Activated T-cell treated with anti-CD3 and anti-CD28 coated beads, Interleukin-2, amount 50 U/mL, for 72 hours (primary cell): ENCODE measurements around the gene TRMT11. TPM values are rescaled to one million over a fixed set of nuclear protein-coding genes. Genes with fewer than 3 reads are reported as not detected.

Experiments
- ATAC-seq, 2 donors: fragments of 150-1000 bp; cut with Tn5 transposase; replicated peaks in 1 of 2; 2 replicates each; pipeline ENCODE4 v1.10.0; 2021; ENCODE audit warnings: moderate library complexity in 2 of 2, mild to moderate bottlenecking in 1 of 2
- DNase-seq, 2 donors: peaks; one replicate each; pipeline ENCODE4 v3.0.0; 2021 to 2022; ENCODE audit warnings: mixed read lengths in 1 of 2
- H3K27ac Mint-ChIP-seq: one replicate; pipeline ENCODE4 v1.8.0; 2022; ENCODE audit warnings: mild to moderate bottlenecking, moderate library complexity, mixed read lengths
- H3K27me3 Mint-ChIP-seq: one replicate; pipeline ENCODE4 v1.8.0; 2022; ENCODE audit warnings: low read depth, mixed read lengths
- H3K36me3 Mint-ChIP-seq, 2 donors: one replicate each; pipeline ENCODE4 v1.8.0; 2022; ENCODE audit warnings: mixed read lengths in 2 of 2, mild to moderate bottlenecking in 1 of 2; ENCODE audit not compliant: insufficient read depth in 2 of 2
- H3K4me1 Mint-ChIP-seq: one replicate; pipeline ENCODE4 v1.8.0; 2022; ENCODE audit warnings: low read depth, mixed read lengths
- H3K4me3 Mint-ChIP-seq, 2 donors: one replicate each; pipeline ENCODE4 v1.8.0; 2022; ENCODE audit warnings: mild to moderate bottlenecking in 2 of 2, mixed read lengths in 2 of 2, moderate library complexity in 2 of 2
- H3K9me3 Mint-ChIP-seq, 2 donors: one replicate each; pipeline ENCODE4 v1.8.0; 2022; ENCODE audit warnings: mixed read lengths in 2 of 2
- total RNA-seq, 2 donors: library from RNA; stranded (reverse); gene quantifications; one replicate each; pipeline ENCODE4 v1.2.3, GENCODE V29; 2022

TRMT11 gene
- total RNA-seq, 2 donors from 2014 or later: 29.1 to 29.9 TPM

GRCh38 chr6:126064748-126065401 is 78.5 kb downstream of the TRMT11 start:
- no peak for DNase-seq
- no peak overlapping the region for H3K27ac Mint-ChIP-seq
- peaks cover 0 to 4% of the 10 kb centered on the region in 2 donors for H3K36me3 Mint-ChIP-seq
- H3K4me3 Mint-ChIP-seq: no peak overlapping the region
- no peaks in the 10 kb centered on the region for H3K4me1 Mint-ChIP-seq
- H3K27me3 Mint-ChIP-seq: no peaks in the 10 kb centered on the region
- no peak for ATAC-seq
- H3K9me3 Mint-ChIP-seq: peaks cover 0 to 3% of the 10 kb centered on the region in 2 donors

- H3K4me1 Mint-ChIP-seq: no peaks in the 10 kb centered on the region
- H3K4me3 Mint-ChIP-seq: no peak overlapping the region
- no peaks in the 10 kb centered on the region for H3K27me3 Mint-ChIP-seq
- DNase-seq (no peak), ATAC-seq (no peak)
- peaks cover 0 to 4% of the 10 kb centered on the region in 2 donors for H3K36me3 Mint-ChIP-seq
- H3K27ac Mint-ChIP-seq: no peak overlapping the region
- peaks cover 0 to 3% of the 10 kb centered on the region in 2 donors for H3K9me3 Mint-ChIP-seq
These were observed 80.0 kb downstream of the TRMT11 start for GRCh38 chr6:126066053-126067048.

DNA sequence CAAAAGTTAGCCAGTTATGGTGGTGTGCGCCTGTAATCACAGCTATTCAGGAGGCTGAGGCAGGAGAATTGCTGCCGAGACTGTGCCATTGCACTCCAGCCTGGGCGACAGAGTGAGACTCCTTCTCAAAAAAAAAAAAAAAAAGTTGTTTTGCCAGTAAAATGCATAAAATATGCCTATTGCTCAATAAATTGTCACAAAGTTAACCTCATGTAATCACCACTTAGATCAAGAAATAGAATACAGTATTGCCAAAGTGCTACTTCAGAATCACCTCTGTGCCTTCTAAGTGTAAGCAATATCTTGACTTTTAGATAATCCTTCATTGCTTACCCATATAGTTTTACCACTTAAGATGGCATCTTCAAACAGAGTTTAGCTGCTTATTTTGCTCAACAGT is 80.7 kb downstream of the TRMT11 start:
- H3K4me3 Mint-ChIP-seq: no peak overlapping the region
- no peak for DNase-seq
- peaks cover 0 to 4% of the 10 kb centered on the region in 2 donors for H3K36me3 Mint-ChIP-seq
- no peak for ATAC-seq
- H3K9me3 Mint-ChIP-seq: peaks cover 0 to 3% of the 10 kb centered on the region in 2 donors
- no peaks in the 10 kb centered on the region for H3K27me3 Mint-ChIP-seq
- no peak overlapping the region for H3K27ac Mint-ChIP-seq
- H3K4me1 Mint-ChIP-seq: no peaks in the 10 kb centered on the region

GRCh38 chr6:126069449-126069848 is 83.1 kb downstream of the TRMT11 start:
- DNase-seq: no peak
- ATAC-seq: no peak
- Mint-ChIP-seq H3K4me1 (no peaks in the 10 kb centered on the region), H3K9me3 (no peaks in the 10 kb centered on the region), H3K36me3 (no peaks in the 10 kb centered on the region), H3K27ac (no peak overlapping the region), H3K27me3 (no peaks in the 10 kb centered on the region), H3K4me3 (no peak overlapping the region)

DNA sequence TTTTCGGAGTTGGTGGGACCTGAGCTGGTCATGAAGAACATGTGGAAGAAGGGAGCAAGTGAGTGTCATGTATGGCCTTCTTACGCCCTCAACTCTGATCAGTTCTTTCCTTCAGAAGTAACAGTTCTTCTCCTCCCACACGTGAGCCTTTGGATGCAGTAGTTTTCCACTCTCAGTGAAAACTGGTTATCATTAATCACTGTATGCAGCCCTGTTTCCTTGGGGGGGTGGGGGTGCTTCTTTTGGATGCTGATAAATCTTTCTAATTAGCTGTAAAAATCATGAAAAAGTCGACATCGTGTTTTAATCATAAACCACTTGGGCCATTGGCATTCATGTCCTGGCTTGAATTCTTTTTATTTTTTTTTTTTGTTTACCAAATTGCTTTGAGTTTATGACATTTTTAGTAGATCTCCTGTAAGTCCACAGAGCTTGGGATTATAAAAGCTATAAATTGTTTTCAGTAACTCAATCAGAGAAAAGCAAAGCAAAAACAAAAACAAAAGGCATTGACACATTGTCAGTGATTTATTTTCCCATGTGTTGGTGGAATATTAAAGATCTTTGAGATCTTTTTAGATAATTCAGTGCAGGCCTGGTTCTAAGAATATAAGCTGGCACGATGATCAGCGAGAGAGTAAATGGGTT is 84.8 kb downstream of the TRMT11 start:
- H3K4me1 Mint-ChIP-seq: no peaks in the 10 kb centered on the region
- H3K27me3 Mint-ChIP-seq: no peaks in the 10 kb centered on the region
- no peaks in the 10 kb centered on the region for H3K36me3 Mint-ChIP-seq
- DNase-seq: no peak
- no peak for ATAC-seq
- no peak overlapping the region for H3K4me3 Mint-ChIP-seq
- no peaks in the 10 kb centered on the region for H3K9me3 Mint-ChIP-seq
- H3K27ac Mint-ChIP-seq: no peak overlapping the region

DNA sequence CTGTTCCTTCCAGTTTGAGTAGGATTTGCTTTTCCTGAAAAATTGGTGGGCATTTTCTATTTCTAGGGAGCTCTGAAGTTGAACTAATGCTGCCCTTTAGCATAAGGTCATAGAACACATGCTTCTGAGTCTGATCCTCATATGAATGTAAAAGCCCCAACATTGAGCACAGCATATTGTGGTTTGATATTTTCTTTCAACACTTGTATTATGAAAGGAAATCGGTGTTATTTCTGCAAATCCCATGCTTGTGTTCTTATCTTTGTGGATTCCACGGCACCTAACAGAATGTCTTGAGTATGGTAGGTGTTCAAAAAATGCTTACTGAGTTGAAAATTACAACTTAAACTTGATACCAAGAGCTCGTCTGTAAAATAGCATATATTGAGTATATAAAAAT is 85.8 kb downstream of the TRMT11 start:
- H3K27ac Mint-ChIP-seq: no peak overlapping the region
- no peaks in the 10 kb centered on the region for H3K36me3 Mint-ChIP-seq
- no peaks in the 10 kb centered on the region for H3K27me3 Mint-ChIP-seq
- H3K4me1 Mint-ChIP-seq: no peaks in the 10 kb centered on the region
- DNase-seq (no peak), ATAC-seq (no peak)
- H3K4me3 Mint-ChIP-seq: no peak overlapping the region
- no peaks in the 10 kb centered on the region for H3K9me3 Mint-ChIP-seq

DNA sequence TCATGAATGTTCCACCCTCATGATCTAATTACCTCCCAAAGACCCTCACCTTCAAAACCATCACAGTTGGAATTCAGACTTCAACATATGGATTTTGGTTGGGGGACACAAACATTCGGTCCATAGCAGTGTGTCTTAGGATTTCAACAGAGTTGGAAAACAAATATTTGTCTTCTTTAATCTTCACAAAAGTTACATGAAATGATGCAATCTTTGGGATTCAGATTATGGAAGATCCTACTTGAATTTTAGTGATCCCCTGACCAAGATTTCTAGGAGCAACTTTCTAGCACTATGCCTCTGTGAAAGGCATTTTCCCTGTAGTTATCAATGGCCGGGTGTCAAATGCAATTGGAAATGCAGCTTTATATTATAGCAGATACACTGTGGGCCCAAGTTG is 86.5 kb downstream of the TRMT11 start:
- DNase-seq (no peak), ATAC-seq (no peak)
- Mint-ChIP-seq H3K27me3 (no peaks in the 10 kb centered on the region), H3K4me1 (no peaks in the 10 kb centered on the region), H3K4me3 (no peak overlapping the region), H3K27ac (no peak overlapping the region), H3K9me3 (no peaks in the 10 kb centered on the region), H3K36me3 (no peaks in the 10 kb centered on the region)

- DNase-seq (no peak), ATAC-seq (no peak)
- Mint-ChIP-seq H3K36me3 (no peaks in the 10 kb centered on the region), H3K27me3 (no peaks in the 10 kb centered on the region), H3K27ac (no peak overlapping the region), H3K9me3 (no peaks in the 10 kb centered on the region), H3K4me3 (no peak overlapping the region), H3K4me1 (no peaks in the 10 kb centered on the region)
These were observed 89.2 kb downstream of the TRMT11 start for GRCh38 chr6:126075335-126076071.

DNA sequence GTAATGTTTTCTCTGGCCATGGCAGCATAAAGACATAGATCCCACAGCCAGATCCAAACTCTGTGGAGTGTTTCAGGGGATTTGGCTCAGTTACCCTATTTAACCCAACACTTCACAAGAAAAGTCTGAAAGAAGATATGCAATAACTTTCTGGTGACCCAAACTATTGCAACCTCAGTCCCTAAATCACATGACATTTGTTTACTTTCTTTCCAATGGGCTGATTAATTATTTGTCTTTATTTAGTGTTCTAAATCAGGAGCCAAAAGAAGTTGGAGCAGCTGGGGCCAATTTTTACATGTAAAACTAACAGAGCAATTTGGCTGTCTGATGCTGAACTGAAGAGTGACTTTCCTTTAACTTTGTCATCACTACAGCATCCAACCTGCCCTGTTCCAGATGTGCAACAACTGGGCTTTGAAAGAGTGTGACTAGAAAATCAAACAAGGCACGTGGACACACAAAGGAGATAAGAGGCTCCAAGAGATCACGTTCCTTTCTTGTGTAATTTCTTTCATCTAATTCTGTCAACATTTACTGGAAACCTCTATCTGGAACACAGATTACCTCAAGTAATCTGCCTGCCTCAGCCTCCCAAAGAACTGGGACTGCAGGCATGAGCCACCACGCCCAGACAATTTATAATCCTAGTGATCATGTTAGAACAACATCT is 90.8 kb downstream of the TRMT11 start:
- Mint-ChIP-seq H3K36me3 (no peaks in the 10 kb centered on the region), H3K4me1 (no peaks in the 10 kb centered on the region), H3K4me3 (no peak overlapping the region), H3K9me3 (no peaks in the 10 kb centered on the region), H3K27ac (no peak overlapping the region), H3K27me3 (no peaks in the 10 kb centered on the region)
- DNase-seq (no peak), ATAC-seq (no peak)

DNA sequence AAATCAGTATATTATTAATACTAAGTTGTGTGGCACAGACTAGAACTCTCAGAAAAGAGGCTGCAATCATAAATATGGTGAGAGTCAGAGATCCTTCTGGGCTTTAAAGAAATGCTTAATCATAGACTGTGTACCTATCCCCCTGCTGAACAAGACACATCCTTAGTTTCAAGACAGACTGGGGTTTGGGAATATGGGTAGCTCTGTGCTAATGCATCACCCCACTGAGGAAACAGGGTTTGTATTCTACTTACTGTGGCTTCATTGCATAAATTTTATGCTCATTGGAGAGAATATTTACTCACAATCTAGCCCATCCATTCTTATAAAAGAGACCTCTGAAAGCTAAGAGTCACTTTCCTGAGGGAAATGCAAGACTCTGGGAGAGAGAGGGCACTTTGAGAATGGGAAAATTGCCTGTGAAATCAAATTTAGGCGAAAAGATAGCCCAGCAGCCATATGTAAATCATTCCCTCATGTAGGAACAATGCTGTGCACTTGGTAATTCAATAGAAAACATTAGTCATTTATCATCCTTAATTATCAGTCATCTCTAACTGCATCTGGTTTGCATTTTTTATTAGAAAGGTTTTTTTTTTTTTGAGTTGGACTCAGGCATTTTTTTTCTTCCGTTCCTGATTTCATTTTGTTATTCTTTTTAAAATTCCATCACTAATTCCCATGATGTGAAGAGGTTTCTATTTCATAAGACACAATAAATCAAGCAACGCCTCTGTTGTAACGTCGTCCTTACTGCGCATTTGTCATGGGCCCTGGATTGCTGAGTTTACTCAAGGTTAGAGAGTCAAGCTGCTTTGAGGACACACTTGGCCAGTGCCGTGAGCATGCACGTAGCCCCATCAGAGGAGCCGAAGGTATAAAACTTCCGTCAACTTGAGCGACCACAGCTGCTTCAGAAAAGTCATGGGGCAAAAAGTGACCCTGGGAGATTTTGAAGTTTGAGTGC is 91.8 kb downstream of the TRMT11 start:
- Mint-ChIP-seq H3K4me1 (no peaks in the 10 kb centered on the region), H3K27ac (no peak overlapping the region), H3K9me3 (no peaks in the 10 kb centered on the region), H3K4me3 (no peak overlapping the region), H3K27me3 (no peaks in the 10 kb centered on the region), H3K36me3 (no peaks in the 10 kb centered on the region)
- ATAC-seq (no peak), DNase-seq (no peak)

DNA sequence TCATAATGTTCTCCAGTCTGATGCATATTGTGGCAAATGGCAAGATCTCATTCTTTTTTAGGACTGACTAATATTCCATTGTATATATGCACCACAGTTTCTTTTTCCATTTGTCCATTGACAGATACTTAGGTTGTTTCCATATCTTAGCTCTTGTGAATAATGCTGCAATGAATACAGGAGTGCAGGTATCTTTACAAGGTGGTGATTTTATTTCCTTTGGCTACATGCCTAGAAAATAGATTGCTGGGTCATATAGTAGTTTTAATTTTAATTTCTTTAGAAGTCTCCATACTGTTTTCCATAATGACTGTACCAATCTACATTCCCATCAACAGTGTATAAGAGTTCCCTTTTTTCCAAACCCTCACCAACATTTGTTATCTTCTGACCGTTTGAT is 97.5 kb downstream of the TRMT11 start:
- Mint-ChIP-seq H3K27me3 (no peaks in the 10 kb centered on the region), H3K9me3 (peaks cover 0 to 2% of the 10 kb centered on the region in 2 donors), H3K27ac (no peak overlapping the region), H3K36me3 (no peaks in the 10 kb centered on the region), H3K4me3 (no peak overlapping the region), H3K4me1 (peaks cover 18% of the 10 kb centered on the region)
- ATAC-seq (no peak), DNase-seq (no peak)
